ENCODE results near the gene CFAP77.

DNA sequence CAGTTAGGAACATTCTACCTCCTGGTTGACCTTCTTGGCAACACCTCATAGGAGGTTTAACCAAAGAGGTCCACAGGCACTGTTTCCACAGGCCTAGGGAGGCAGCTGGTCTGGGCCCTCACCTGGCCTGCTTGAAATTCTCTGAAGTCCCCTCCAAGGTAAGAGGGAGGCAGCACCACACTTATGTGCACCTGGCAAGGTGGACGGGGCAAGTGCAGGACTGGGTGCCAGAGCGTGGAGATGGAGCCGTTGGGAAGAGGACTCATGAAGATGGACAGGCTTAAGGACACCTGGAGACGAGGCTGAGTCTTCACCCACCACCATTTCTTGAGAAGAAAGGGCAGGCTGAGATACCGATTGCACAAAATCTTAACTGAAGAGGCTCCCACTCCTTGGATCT is 165.8 kb downstream of the CFAP77 start:
- TF ChIP-seq CTCF (IDR thresholded peaks at IDR 0.05) (no peak), POLR2A (IDR thresholded peaks at IDR 0.05) (no peak), EP300 (IDR thresholded peaks at IDR 0.05) (no peak)
